PC-9 (cell line): Measurements from ENCODE around the gene SYNPO2L. TPM values are rescaled to one million over a fixed set of nuclear protein-coding genes. Genes with fewer than 3 reads are reported as not detected.
"Not testable (repeated sequence)": the region's sequence is repeated elsewhere in the genome, so short reads cannot be mapped to it uniquely, and the experiment has no call there.

Source experiments
- Bru-seq: library from RNA; stranded (reverse); fragments of 400-500 nt; gene quantifications from one replicate; lab custom pipeline; 2021; lab: Mats Ljungman, UMichigan
- BruChase-seq, 2 experiments: library from RNA; stranded (reverse); fragments of 400-500 nt; gene quantifications; one replicate each; lab custom pipeline; 2021; lab: Mats Ljungman, UMichigan
- BruUV-seq: library from RNA; stranded (reverse); fragments of 400-500 nt; replicated peaks from 2 replicates; lab custom pipeline; 2021; lab: Mats Ljungman, UMichigan
- CTCF ChIA-PET: fragments of 300-600 bp; sonication (Branson Sonifier 250); formaldehyde crosslinking; loops from one replicate; lab custom pipeline; 2022; ENCODE audit warnings: antibody characterized with exemption; lab: Charles Lee
- POLR2A ChIA-PET: fragments of 300-600 bp; sonication (Branson Sonifier 250); formaldehyde crosslinking; loops from one replicate; lab custom pipeline; 2022; ENCODE audit warnings: antibody characterized with exemption; ENCODE audit not compliant: unreplicated experiment; lab: Charles Lee
- DNase-seq, 2 experiments: peaks; one replicate each; pipeline versions ENCODE4 v3.0.0 to v3.0.0-alpha.2; 2015 to 2022; ENCODE audit warnings: mixed read lengths in 1 of 2
- H2AFZ ChIP-seq: fragments of 200-600 bp; sonication (generic); 2 replicates; pipeline ENCODE4 v1.8.1; 2017; ENCODE audit warnings: antibody characterized with exemption
- H3F3A ChIP-seq: fragments of 200-600 bp; sonication (generic); 2 replicates; pipeline ENCODE4 v1.8.1; 2017; ENCODE audit warnings: antibody characterized with exemption, mild to moderate bottlenecking, low read depth; ENCODE audit not compliant: insufficient read depth
- H3K27ac ChIP-seq: fragments of 200-600 bp; sonication (generic); 2 replicates; pipeline ENCODE4 v1.6.1; 2016; ENCODE audit warnings: mixed run types
- H3K27me3 ChIP-seq: fragments of 200-600 bp; sonication (generic); 2 replicates; pipeline ENCODE4 v1.6.1; 2016; ENCODE audit warnings: low read depth, mixed run types; ENCODE audit not compliant: insufficient read depth
- H3K36me3 ChIP-seq: fragments of 200-600 bp; sonication (generic); 2 replicates; pipeline ENCODE4 v1.6.1; 2016; ENCODE audit warnings: low read depth, mixed run types
- H3K4me1 ChIP-seq: fragments of 200-600 bp; sonication (generic); replicated peaks from 2 replicates; pipeline ENCODE4 v1.6.1; 2016; ENCODE audit warnings: mixed run types; ENCODE audit not compliant: insufficient read depth
- H3K4me2 ChIP-seq: fragments of 200-600 bp; sonication (generic); 2 replicates; pipeline ENCODE4 v1.6.1; 2017; ENCODE audit warnings: mixed run types
- H3K4me3 ChIP-seq: fragments of 200-600 bp; sonication (generic); 2 replicates; pipeline ENCODE4 v1.6.1; 2016; ENCODE audit warnings: mixed run types
- H3K79me2 ChIP-seq: fragments of 200-600 bp; sonication (generic); 2 replicates; pipeline ENCODE4 v1.6.1; 2017; ENCODE audit warnings: low read depth, mixed run types
- H3K9me2 ChIP-seq: fragments of 200-600 bp; sonication (generic); 2 replicates; pipeline ENCODE4 v1.8.1; 2017; ENCODE audit warnings: mild to moderate bottlenecking; ENCODE audit not compliant: insufficient read depth
- H3K9me3 ChIP-seq: fragments of 200-600 bp; sonication (generic); 2 replicates; pipeline ENCODE4 v1.8.1; 2016; ENCODE audit warnings: low read depth; ENCODE audit not compliant: insufficient read depth
- H4K20me1 ChIP-seq: fragments of 200-600 bp; sonication (generic); 2 replicates; pipeline ENCODE4 v1.8.1; 2017; ENCODE audit not compliant: insufficient read depth
- CTCF ChIP-seq: fragments of 200-600 bp; sonication (generic); conservative IDR thresholded peaks from 2 replicates; pipeline ENCODE4 v1.6.1; 2017; ENCODE audit warnings: mixed run types, antibody characterized with exemption, mild to moderate bottlenecking, moderate library complexity
- EZH2 ChIP-seq: fragments of 200-600 bp; sonication (generic); IDR thresholded peaks from 2 replicates; pipeline ENCODE4 v1.8.0; 2017; ENCODE audit warnings: antibody characterized with exemption, low read depth
- intact Hi-C: fragments of 100-400 bp; cut with micrococcal nuclease; formaldehyde crosslinking; loops from one replicate; pipeline ENCODE4 v1.10.0; 2022; ENCODE audit not compliant: unreplicated experiment
- long read RNA-seq: library from polyadenylated mRNA; stranded (forward); transcript quantifications from one replicate; pipeline ENCODE4 v2.0.0, GENCODE V29; 2022
- total RNA-seq: library from RNA; stranded (reverse); gene quantifications from 2 replicates; pipeline ENCODE4 v1.2.3, GENCODE V29; 2021

SYNPO2L gene
- total RNA-seq (0.76 and 1.2 TPM in 2 replicates), Bru-seq, nascent RNA (percentile 33 among the genes with signal in this experiment), BruChase-seq, experiment 1, labeled RNA remaining after a 2-hour chase (percentile 28 among the genes with signal in this experiment), BruChase-seq, experiment 2, labeled RNA remaining after a 6-hour chase (percentile 36 among the genes with signal in this experiment)
- long read RNA-seq: 0 reads

DNA sequence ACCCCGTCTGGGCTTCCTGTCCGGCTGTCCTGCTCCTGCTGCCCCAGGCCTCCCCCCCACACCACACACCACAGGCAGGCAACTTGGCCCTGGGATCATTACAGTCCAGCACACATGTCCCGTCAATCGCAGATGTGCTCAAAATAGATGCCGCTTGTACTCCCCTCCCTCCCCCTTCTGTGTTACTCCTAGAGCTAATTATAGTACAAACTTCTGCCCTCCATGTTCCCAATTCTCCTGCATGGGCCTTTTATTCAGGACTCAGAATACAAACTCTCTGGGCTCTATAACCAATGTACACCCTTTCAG is at the start of gene SYNPO2L:
Gene SYNPO2L, minus strand, starts transcription at position 40 of the 309 bp plus-strand sequence. CDS start 107 bp downstream, outside the sequence.
- Histone ChIP-seq H3F3A (no peaks in the 10 kb centered on the region), H3K27ac (no peak within 1 kb of the TSS), H3K9me3 (no peaks in the 10 kb centered on the region), H3K36me3 (no peaks in the 10 kb centered on the region), H3K27me3 (no peaks in the 10 kb centered on the region), H3K9me2 (no peaks in the 10 kb centered on the region), H3K4me2 (no peak within 1 kb of the TSS), H2AFZ (no peak within 1 kb of the TSS), H3K79me2 (no peaks in the 10 kb centered on the region), H3K4me3 (no peak within 1 kb of the TSS), H3K4me1 (peaks cover under 1% of the 10 kb centered on the region), H4K20me1 (no peaks in the 10 kb centered on the region)
- DNase-seq: no peak
- no TSS peak for BruUV-seq
- ChIA-PET CTCF (no interaction called here), POLR2A (no interaction called here)
- no peak for TF ChIP-seq EZH2
- no peak for TF ChIP-seq CTCF
- intact Hi-C loops: no loop called here

- BruUV-seq, CTCF ChIA-PET, POLR2A ChIA-PET, H3K4me1 ChIP-seq, H3K27ac ChIP-seq, H4K20me1 ChIP-seq, H3K9me3 ChIP-seq, H2AFZ ChIP-seq, H3K27me3 ChIP-seq, H3K4me2 ChIP-seq, H3K4me3 ChIP-seq, H3K79me2 ChIP-seq, H3K36me3 ChIP-seq, H3F3A ChIP-seq, intact Hi-C loops, DNase-seq, H3K9me2 ChIP-seq: not testable (repeated sequence)
These were observed 48.1 kb upstream of the SYNPO2L start for GRCh38 chr10:73703924-73704323.

GRCh38 chr10:73698819-73699218 is 43.0 kb upstream of the SYNPO2L start:
- H3K4me2 ChIP-seq, H3K79me2 ChIP-seq, H3K36me3 ChIP-seq, BruUV-seq, H4K20me1 ChIP-seq, H3K9me2 ChIP-seq, H3K4me3 ChIP-seq, CTCF ChIA-PET, H3K27me3 ChIP-seq, H3K4me1 ChIP-seq, intact Hi-C loops, H3K27ac ChIP-seq, H2AFZ ChIP-seq, POLR2A ChIA-PET, H3F3A ChIP-seq, DNase-seq, H3K9me3 ChIP-seq: not testable (repeated sequence)

DNA sequence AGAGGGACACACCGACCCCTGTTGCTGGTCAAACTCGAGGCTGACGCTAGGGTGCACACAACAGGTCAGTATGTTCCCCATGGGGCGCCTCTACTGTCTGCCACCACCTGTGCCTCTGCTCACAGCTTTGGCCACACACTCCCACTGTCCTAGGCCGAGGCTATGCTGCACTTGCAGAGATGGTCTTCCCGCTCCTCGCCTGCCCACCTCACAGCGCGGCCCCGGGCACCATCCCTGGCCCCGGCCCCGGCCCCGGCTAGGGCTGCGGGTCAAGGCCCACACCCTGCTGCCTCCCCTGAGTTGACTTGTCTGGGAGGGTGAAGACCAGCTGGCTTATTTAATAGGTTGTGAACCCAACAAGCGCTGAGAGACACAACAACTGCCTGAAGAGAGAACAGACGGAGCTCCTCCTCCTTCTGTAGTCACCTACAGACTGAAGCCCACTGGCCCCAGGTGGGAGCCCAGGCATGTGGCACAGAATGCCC is 41.9 kb upstream of the SYNPO2L start, which contains the start of gene AGAP5:
Gene AGAP5, minus strand, starts transcription at position 435 of the 485 bp plus-strand sequence. Its CDS starts 354 bp downstream, at position 81.
- H3K4me3 ChIP-seq, H3K27me3 ChIP-seq, H4K20me1 ChIP-seq, CTCF ChIA-PET, H2AFZ ChIP-seq, intact Hi-C loops, H3K4me1 ChIP-seq, H3K9me2 ChIP-seq, H3K4me2 ChIP-seq, DNase-seq, BruUV-seq, H3K27ac ChIP-seq, H3K36me3 ChIP-seq, H3K79me2 ChIP-seq, POLR2A ChIA-PET, H3K9me3 ChIP-seq, H3F3A ChIP-seq: not testable (repeated sequence)

- H3K9me3 ChIP-seq, H3K27me3 ChIP-seq, H3K9me2 ChIP-seq, H3K36me3 ChIP-seq, intact Hi-C loops, H2AFZ ChIP-seq, DNase-seq, BruUV-seq, H3K27ac ChIP-seq, H3K4me3 ChIP-seq, H3F3A ChIP-seq, POLR2A ChIA-PET, H3K79me2 ChIP-seq, H4K20me1 ChIP-seq, CTCF ChIA-PET, H3K4me2 ChIP-seq, H3K4me1 ChIP-seq: not testable (repeated sequence)
These were observed 39.5 kb upstream of the SYNPO2L start for GRCh38 chr10:73695302-73695701.

DNA sequence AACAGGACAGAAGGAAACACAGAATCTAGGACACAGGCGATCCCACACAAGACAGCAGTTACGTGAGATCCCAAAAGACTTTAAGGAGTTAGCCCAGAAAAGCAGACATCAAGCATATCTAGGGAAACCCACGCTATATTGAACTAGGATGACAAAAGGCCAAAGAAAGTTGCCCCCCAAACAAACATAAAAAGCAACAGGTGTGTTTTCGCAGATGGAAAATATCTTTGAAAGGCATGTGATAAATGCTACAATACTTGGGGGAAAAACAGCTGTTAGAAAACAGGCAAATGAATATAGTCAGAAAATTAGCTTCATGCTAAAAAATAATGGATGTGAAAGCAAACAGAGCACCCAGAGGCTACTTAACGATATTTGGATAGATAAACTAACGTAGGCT is 34.9 kb upstream of the SYNPO2L start:
- H3K4me3 ChIP-seq, H3K36me3 ChIP-seq, intact Hi-C loops, POLR2A ChIA-PET, H3K9me3 ChIP-seq, H3K4me2 ChIP-seq, H4K20me1 ChIP-seq, H2AFZ ChIP-seq, H3F3A ChIP-seq, H3K79me2 ChIP-seq, DNase-seq, H3K27me3 ChIP-seq, BruUV-seq, H3K4me1 ChIP-seq, H3K9me2 ChIP-seq, H3K27ac ChIP-seq: not testable (repeated sequence)
- CTCF ChIA-PET: interaction anchor here (0.6 kb wide), 1 partner anchor 36 kb away, joined by 5 read pairs; no protein-coding TSS in a partner anchor
